HepG2 (cell line): ENCODE measurements around the gene MBL2.

Experiments
- ATF7 ChIP-seq, 2 experiments: fragments of 450-650 bp in 1 of 2; sonication (generic) in 1 of 2; formaldehyde crosslinking in 1 of 2; IDR thresholded peaks; 2 replicates each; pipeline versions ENCODE4 v1.4.0 to v1.6.1; 2016 to 2020; ENCODE audit warnings: antibody characterized with exemption in 1 of 2, mild to moderate bottlenecking in 1 of 2, missing genetic modification reagents in 1 of 2
- CBX5 ChIP-seq: sonication (generic); formaldehyde crosslinking; IDR thresholded peaks from 2 replicates; pipeline ENCODE4 v1.4.0; 2020; ENCODE audit warnings: missing genetic modification reagents, borderline replicate concordance
- CHD4 ChIP-seq: fragments of 200-600 bp; sonication (generic); IDR thresholded peaks from 2 replicates; pipeline ENCODE4 v1.7.0; 2017; ENCODE audit warnings: mild to moderate bottlenecking, low read length, borderline replicate concordance
- GTF2F1 ChIP-seq: fragments of 150-350 bp; IDR thresholded peaks from 2 replicates; pipeline ENCODE4 v1.6.1; 2014; ENCODE audit warnings: low read length
- HCFC1 ChIP-seq: fragments of 150-350 bp; IDR thresholded peaks from 2 replicates; pipeline ENCODE4 v1.6.1; 2014; ENCODE audit warnings: low read depth, low read length
- HNRNPLL ChIP-seq: fragments of 200-400 bp; formaldehyde crosslinking; IDR thresholded peaks from 2 replicates; pipeline ENCODE4 v1.6.1; 2017; ENCODE audit warnings: mild to moderate bottlenecking, low read depth, low read length; ENCODE audit not compliant: poor library complexity, severe bottlenecking
- RNF2 ChIP-seq: fragments of 450-650 bp; conservative IDR thresholded peaks from 2 replicates; pipeline ENCODE4 v1.6.1; 2016; ENCODE audit warnings: low read depth
- ZNF572 ChIP-seq: sonication (generic); formaldehyde crosslinking; IDR thresholded peaks from 2 replicates; pipeline ENCODE4 v1.5.1; 2020; ENCODE audit warnings: mild to moderate bottlenecking, missing genetic modification reagents
- TF ChIP-seq, protein P1 (sequence below): sonication (generic); formaldehyde crosslinking; IDR thresholded peaks from 2 replicates; pipeline ENCODE4 v1.8.0; 2022; ENCODE audit warnings: missing genetic modification reagents, mild to moderate bottlenecking, inconsistent platforms, borderline replicate concordance

- TF ChIP-seq HCFC1 (no peak), CBX5 (CRISPR knock-in tag) (no peak), RNF2 (no peak), GTF2F1 (no peak), ATF7 (IDR thresholded peaks at IDR 0.05) (no peak), ATF7 (CRISPR knock-in tag; IDR thresholded peaks at IDR 0.05) (no peak), CHD4 (no peak), ZNF572 (CRISPR knock-in tag) (no peak), HNRNPLL (no peak)
- TF ChIP-seq, protein P1, sequence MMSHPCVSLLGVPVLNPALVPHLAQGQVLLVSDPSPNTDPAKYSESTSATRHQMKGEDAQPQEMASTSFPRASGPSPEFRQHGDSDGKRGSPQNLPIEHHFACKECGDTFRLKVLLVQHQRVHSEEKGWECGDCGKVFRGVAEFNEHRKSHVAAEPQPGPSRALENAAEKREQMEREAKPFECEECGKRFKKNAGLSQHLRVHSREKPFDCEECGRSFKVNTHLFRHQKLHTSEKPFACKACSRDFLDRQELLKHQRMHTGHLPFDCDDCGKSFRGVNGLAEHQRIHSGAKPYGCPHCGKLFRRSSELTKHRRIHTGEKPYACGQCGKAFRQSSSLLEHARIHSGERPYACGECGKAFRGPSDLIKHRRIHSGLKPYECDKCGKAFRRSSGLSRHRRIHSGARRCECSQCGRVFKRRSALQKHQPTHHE (CRISPR knock-in tag): no peak
These were observed 2.6 kb downstream of the MBL2 start for GRCh38 chr10:52769966-52770365.
